ENCODE results near the gene KRT39. TPM values are rescaled to one million over a fixed set of nuclear protein-coding genes. Genes with fewer than 3 reads are reported as not detected.

KRT39 gene
- polyA plus RNA-seq, 1 donor = not detected

DNA sequence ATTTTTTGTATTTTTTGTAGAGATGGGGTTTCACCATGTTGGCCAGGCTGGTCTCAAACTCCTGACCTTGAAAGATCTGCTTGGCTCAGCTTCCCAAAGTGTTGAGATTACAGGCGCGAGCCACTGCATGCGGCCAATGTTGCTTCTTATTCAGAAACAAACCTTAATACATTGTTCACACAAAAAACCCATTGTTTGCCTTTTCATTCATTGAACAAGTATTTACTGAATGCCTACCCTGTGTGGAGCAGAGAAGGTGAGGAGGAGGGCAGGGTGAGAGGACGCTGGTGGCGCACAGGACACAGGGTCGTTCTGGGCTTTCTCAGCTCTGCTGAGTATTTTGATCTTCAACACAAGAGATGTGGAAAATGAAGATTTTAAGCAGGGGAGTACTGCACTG, 21.3 kb downstream of the KRT39 start:
- Histone ChIP-seq H3K4me1 (ENCODE audit: control insufficient read depth, insufficient read depth, low read length) (peaks cover 9% of the 10 kb centered on the region), H3K27ac (ENCODE audit: low read length) (no peak overlapping the region), H3K27me3 (ENCODE audit: control insufficient read depth, insufficient read depth, low read length) (peaks cover 4% of the 10 kb centered on the region), H3K4me3 (ENCODE audit: low read length) (no peak overlapping the region), H3K36me3 (ENCODE audit: control insufficient read depth, insufficient read depth, low read length) (no peaks in the 10 kb centered on the region), H3K9me3 (ENCODE audit: control insufficient read depth, low read depth, low read length) (no peaks in the 10 kb centered on the region)
- no CpG with 5 or more reads among the region's 6 CpGs for WGBS (ENCODE audit: insufficient coverage, low lambda C conversion rate)
- DNase-seq = no peak

DNA sequence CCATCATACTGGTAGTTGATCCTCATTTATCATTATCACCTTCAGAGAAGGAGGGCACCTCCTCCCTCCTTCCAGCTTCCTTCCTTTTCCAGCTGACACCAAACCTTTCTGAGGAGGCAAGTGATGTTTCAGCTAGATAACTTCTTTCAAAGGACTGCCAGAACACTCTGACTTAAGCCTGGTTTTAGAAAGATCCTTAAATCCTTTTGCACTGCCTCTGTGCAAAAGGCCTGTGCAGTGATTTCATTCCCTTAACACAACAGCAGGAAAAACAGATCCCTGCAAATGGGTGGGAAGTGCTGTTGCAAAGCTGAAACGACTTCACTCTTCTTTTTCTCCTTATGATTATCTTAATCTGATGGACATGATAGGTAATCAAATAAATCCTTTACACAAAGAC, 22.2 kb downstream of the KRT39 start:
- WGBS (ENCODE audit: insufficient coverage, low lambda C conversion rate) = no CpG with 5 or more reads among the region's 1 CpG
- H3K27ac ChIP-seq (ENCODE audit: low read length) = no peak overlapping the region

DNA sequence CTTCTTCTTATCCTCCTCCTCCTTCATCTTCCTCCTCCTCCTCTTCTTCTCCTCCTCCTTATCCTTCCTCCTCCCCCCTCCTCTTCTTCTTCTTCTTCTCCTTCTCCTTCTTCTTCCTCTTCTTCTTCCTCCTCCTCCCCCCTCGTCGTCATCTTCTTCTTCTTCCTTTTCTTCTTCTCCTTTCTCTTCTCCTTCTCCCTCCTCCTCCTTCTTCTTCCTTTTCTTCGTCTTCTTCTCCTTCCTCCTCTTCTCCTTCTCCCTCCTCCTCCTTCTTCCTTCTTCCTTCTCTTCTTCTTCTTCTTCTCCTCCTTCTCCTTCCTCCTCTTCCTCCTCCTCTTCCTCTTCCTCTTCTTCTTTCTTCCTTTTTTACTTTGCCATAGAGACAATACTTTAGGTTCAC, 24.2 kb downstream of the KRT39 start:
- Histone ChIP-seq H3K27me3 (ENCODE audit: control insufficient read depth, insufficient read depth, low read length) (no peaks in the 10 kb centered on the region), H3K36me3 (ENCODE audit: control insufficient read depth, insufficient read depth, low read length) (no peaks in the 10 kb centered on the region), H3K4me1 (ENCODE audit: control insufficient read depth, insufficient read depth, low read length) (no peaks in the 10 kb centered on the region), H3K27ac (ENCODE audit: low read length) (no peak overlapping the region), H3K9me3 (ENCODE audit: control insufficient read depth, low read depth, low read length) (no peaks in the 10 kb centered on the region), H3K4me3 (ENCODE audit: low read length) (no peak overlapping the region)
- no peak for DNase-seq
- WGBS (ENCODE audit: insufficient coverage, low lambda C conversion rate) = 93% methylated on average over 3 of the region's 3 CpGs

More for the DNA sequence above, 22.2 kb downstream of the KRT39 start:
- no peaks in the 10 kb centered on the region for H3K36me3 ChIP-seq (ENCODE audit: control insufficient read depth, insufficient read depth, low read length)
- no peak for DNase-seq
- no peak overlapping the region for H3K4me3 ChIP-seq (ENCODE audit: low read length)
- no peaks in the 10 kb centered on the region for H3K9me3 ChIP-seq (ENCODE audit: control insufficient read depth, low read depth, low read length)
- no peaks in the 10 kb centered on the region for H3K27me3 ChIP-seq (ENCODE audit: control insufficient read depth, insufficient read depth, low read length)
- H3K4me1 ChIP-seq (ENCODE audit: control insufficient read depth, insufficient read depth, low read length) = peaks cover 7% of the 10 kb centered on the region

DNA sequence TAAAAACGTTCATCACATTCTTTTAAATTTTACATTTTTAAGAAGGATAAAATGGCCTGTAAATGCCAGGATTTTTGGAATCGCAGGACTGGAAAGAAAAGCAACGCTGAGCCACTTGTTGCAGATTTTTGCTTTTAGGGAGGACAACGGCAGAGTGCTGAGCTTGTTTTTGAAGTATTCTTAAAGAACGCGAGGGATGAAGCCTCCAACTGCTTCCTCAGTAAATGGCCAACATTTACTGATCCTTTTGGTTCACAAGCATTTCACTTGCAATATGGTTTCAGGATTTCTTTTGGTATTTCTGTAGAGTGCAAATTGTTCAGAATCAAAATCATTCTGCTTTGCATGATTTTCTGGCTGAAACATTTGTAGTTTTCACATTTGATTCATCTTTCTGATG, 26.5 kb downstream of the KRT39 start:
- H3K27ac ChIP-seq (ENCODE audit: low read length) = no peak overlapping the region
- H3K4me3 ChIP-seq (ENCODE audit: low read length) = no peak overlapping the region
- WGBS (ENCODE audit: insufficient coverage, low lambda C conversion rate) = 100% methylated on average over 1 of the region's 6 CpGs
- no peaks in the 10 kb centered on the region for H3K36me3 ChIP-seq (ENCODE audit: control insufficient read depth, insufficient read depth, low read length)
- peaks cover 3% of the 10 kb centered on the region for H3K4me1 ChIP-seq (ENCODE audit: control insufficient read depth, insufficient read depth, low read length)
- no peaks in the 10 kb centered on the region for H3K9me3 ChIP-seq (ENCODE audit: control insufficient read depth, low read depth, low read length)
- no peaks in the 10 kb centered on the region for H3K27me3 ChIP-seq (ENCODE audit: control insufficient read depth, insufficient read depth, low read length)
- DNase-seq = no peak

DNA sequence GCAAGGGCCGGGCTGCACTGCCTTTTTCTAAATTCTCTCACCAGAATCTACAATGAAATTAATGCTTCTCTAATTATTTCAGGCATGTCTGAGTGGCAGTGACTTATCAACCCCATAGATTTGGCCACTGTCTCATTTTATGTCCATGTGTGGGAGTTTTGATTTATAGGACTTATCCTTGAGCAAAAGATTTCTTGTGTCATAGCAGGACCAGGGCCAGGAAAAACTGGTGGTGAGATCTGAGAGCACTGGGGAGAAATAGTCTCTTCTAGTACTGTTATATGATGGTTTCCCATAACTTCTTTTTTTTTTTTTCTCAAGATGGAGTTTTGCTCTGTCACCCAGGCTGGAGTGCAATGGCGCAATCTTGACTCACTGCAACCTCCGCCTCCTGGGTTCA, 27.8 kb downstream of the KRT39 start:
- Histone ChIP-seq H3K27ac (ENCODE audit: low read length) (no peak overlapping the region), H3K4me1 (ENCODE audit: control insufficient read depth, insufficient read depth, low read length) (peaks cover 3% of the 10 kb centered on the region), H3K9me3 (ENCODE audit: control insufficient read depth, low read depth, low read length) (no peaks in the 10 kb centered on the region), H3K4me3 (ENCODE audit: low read length) (no peak overlapping the region), H3K36me3 (ENCODE audit: control insufficient read depth, insufficient read depth, low read length) (no peaks in the 10 kb centered on the region), H3K27me3 (ENCODE audit: control insufficient read depth, insufficient read depth, low read length) (no peaks in the 10 kb centered on the region)
- DNase-seq = no peak
- no CpG with 5 or more reads among the region's 3 CpGs for WGBS (ENCODE audit: insufficient coverage, low lambda C conversion rate)

DNA sequence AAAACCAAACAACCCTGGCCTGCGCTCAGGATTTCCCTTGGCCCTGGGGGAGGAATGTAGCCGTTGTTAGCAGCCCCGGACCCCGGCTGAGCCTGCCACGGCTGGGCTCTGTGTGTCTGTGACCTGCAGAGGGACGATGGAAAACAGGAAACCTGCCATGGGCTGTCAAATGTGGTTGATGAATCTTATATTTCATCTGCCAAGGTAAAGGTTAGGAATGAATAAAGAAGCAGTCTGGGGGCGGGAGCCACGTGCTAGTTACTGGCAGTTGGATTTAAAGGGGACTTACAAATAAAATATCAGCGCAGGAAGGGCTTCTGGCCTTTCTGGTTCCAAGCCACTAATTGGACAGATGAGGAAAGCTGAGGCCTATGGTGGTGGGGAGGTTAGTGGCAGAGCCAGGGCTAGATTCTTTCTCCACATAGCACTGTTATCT, 29.3 kb downstream of the KRT39 start, which contains the start of gene KRT23:
KRT23 (minus strand) TSS at position 263 of the 436 bp plus-strand sequence. CDS start 1,043 bp downstream, outside the sequence.
- Histone ChIP-seq H3K27ac (ENCODE audit: low read length) (no peak within 1 kb of the TSS), H3K4me1 (ENCODE audit: control insufficient read depth, insufficient read depth, low read length) (peaks cover 3% of the 10 kb centered on the region), H3K9me3 (ENCODE audit: control insufficient read depth, low read depth, low read length) (no peaks in the 10 kb centered on the region), H3K27me3 (ENCODE audit: control insufficient read depth, insufficient read depth, low read length) (no peaks in the 10 kb centered on the region), H3K36me3 (ENCODE audit: control insufficient read depth, insufficient read depth, low read length) (no peaks in the 10 kb centered on the region), H3K4me3 (ENCODE audit: low read length) (no peak within 1 kb of the TSS)
- no peak for DNase-seq
- WGBS (ENCODE audit: insufficient coverage, low lambda C conversion rate) = 79% methylated on average over 2 of the region's 9 CpGs

DNA sequence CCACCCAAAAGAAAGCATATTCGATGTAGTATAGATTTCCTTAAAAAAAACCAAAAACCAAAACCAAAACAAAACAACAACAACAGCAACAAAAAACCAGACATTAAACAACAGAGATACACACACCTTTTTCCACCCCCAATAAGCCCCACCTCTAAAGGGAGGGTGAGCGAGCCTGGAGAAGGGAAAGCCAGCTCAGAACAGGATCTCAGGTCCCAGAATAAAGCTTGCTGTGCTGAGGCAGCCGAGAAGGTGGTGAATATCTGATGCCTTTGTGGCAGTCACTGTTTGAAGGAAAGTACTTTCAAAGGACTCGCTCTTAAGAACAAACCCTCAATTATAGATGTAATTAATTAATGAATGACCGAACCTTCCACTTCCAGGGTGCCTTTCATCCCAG, 29.8 kb downstream of the KRT39 start:
- 40% methylated on average over 1 of the region's 5 CpGs for WGBS (ENCODE audit: insufficient coverage, low lambda C conversion rate)
- H3K4me1 ChIP-seq (ENCODE audit: control insufficient read depth, insufficient read depth, low read length) = peaks cover 3% of the 10 kb centered on the region
- no peaks in the 10 kb centered on the region for H3K9me3 ChIP-seq (ENCODE audit: control insufficient read depth, low read depth, low read length)
- no peaks in the 10 kb centered on the region for H3K27me3 ChIP-seq (ENCODE audit: control insufficient read depth, insufficient read depth, low read length)
- no peaks in the 10 kb centered on the region for H3K36me3 ChIP-seq (ENCODE audit: control insufficient read depth, insufficient read depth, low read length)
- H3K4me3 ChIP-seq (ENCODE audit: low read length) = no peak overlapping the region
- DNase-seq = no peak
- no peak overlapping the region for H3K27ac ChIP-seq (ENCODE audit: low read length)

DNA sequence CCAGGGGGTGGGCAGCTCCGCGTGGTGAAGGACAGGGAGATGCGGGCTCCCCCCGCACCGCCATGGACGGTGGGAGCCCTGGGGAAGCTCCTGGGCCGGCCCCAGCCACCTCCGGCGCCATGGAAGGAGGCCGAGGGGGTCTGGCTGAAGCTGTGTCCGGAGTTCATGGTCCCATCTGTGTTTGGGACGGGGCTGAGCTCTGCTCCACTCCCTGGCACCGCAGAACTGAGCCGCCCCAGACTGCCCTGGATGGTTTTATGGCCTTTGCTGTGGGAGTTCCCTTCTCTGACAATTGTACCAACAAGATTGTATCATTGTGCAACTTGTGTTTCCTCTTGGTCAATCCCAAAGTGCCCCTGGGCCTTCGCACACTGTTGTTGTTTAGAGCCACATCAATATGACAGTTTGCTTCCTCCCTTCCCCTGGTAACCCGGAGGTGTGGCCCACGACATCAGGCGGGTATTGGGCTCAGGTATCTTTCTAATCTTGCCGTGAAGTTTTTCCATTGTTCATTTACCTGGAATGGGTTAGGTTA, 30.2 kb downstream of the KRT39 start:
- WGBS (ENCODE audit: insufficient coverage, low lambda C conversion rate) = no CpG with 5 or more reads among the region's 19 CpGs
- Histone ChIP-seq H3K27me3 (ENCODE audit: control insufficient read depth, insufficient read depth, low read length) (no peaks in the 10 kb centered on the region), H3K27ac (ENCODE audit: low read length) (no peak overlapping the region)

DNA sequence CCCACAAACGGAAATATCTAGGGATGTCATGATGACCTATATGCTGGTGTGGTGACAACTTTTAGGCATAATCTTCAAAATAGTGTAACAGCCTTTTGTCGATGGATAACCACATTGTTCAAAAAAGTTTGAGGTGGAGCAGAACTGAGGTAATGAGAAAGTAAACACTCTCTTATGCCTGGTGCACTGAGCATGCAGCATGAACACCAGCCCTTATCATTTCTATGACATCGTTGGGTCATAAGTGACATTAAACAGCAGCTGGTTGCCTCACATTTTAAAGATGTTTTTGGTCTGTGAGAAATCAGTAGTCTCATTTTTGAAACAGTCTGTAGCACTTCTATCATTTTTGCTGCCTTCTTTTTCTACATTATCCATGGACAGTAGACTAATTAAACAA, 31.1 kb downstream of the KRT39 start:
- Histone ChIP-seq H3K4me1 (ENCODE audit: control insufficient read depth, insufficient read depth, low read length) (peaks cover 3% of the 10 kb centered on the region), H3K27me3 (ENCODE audit: control insufficient read depth, insufficient read depth, low read length) (no peaks in the 10 kb centered on the region), H3K27ac (ENCODE audit: low read length) (no peak overlapping the region), H3K9me3 (ENCODE audit: control insufficient read depth, low read depth, low read length) (no peaks in the 10 kb centered on the region), H3K4me3 (ENCODE audit: low read length) (no peak overlapping the region), H3K36me3 (ENCODE audit: control insufficient read depth, insufficient read depth, low read length) (no peaks in the 10 kb centered on the region)
- WGBS (ENCODE audit: insufficient coverage, low lambda C conversion rate) = 20% methylated on average over 1 of the region's 3 CpGs
- DNase-seq = no peak

More for the DNA sequence above, 30.2 kb downstream of the KRT39 start:
- no peaks in the 10 kb centered on the region for H3K9me3 ChIP-seq (ENCODE audit: control insufficient read depth, low read depth, low read length)
- peaks cover 3% of the 10 kb centered on the region for H3K4me1 ChIP-seq (ENCODE audit: control insufficient read depth, insufficient read depth, low read length)
- H3K36me3 ChIP-seq (ENCODE audit: control insufficient read depth, insufficient read depth, low read length) = no peaks in the 10 kb centered on the region
- DNase-seq = peak; percentile 39 to 61
- no peak overlapping the region for H3K4me3 ChIP-seq (ENCODE audit: low read length)

DNA sequence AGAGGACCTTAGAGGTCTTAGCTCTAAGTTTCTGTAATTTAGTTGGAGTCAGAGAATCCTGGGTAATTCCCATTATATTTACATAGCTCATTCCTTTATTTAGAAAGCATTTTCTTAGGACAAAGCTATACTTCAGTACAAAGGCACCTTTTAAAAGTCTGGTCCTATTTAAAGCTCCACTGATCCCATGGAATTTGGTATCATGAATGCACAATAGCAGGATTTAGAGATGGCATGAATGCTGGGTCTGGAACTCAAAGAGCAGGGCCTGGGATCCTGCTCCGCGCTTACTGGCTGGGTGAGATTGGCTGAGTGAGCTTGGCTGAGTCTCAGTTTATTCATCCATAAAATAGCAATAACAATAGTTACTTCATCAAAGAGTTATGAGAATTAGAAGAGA, 34.1 kb downstream of the KRT39 start:
- DNase-seq = no peak
- WGBS (ENCODE audit: insufficient coverage, low lambda C conversion rate) = no CpG with 5 or more reads among the region's 2 CpGs

DNA sequence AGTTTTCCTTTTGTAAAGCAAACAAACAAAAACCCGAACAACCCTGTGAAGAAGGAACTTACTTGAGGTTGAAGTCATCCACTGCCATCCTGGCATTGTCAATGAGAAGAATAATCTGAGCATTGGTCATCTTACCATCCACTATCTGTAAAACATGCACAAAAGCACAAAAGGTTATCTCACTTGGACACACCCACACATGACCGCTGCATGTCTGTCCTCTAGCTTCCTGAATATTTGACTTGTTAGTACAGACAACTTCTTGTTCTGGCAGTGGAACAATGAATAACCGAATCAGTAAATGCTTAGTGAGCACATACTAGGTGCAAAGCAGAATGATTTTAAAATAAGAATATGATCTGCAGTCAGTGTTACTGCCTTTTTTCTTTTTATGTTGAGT, 35.4 kb downstream of the KRT39 start:
- WGBS (ENCODE audit: insufficient coverage, low lambda C conversion rate) = 75% methylated on average over 1 of the region's 3 CpGs
- H3K4me3 ChIP-seq (ENCODE audit: low read length) = no peak overlapping the region

More for the DNA sequence above, 34.1 kb downstream of the KRT39 start:
- H3K36me3 ChIP-seq (ENCODE audit: control insufficient read depth, insufficient read depth, low read length) = no peaks in the 10 kb centered on the region
- peaks cover 3% of the 10 kb centered on the region for H3K4me1 ChIP-seq (ENCODE audit: control insufficient read depth, insufficient read depth, low read length)
- no peaks in the 10 kb centered on the region for H3K27me3 ChIP-seq (ENCODE audit: control insufficient read depth, insufficient read depth, low read length)
- no peaks in the 10 kb centered on the region for H3K9me3 ChIP-seq (ENCODE audit: control insufficient read depth, low read depth, low read length)
- no peak overlapping the region for H3K27ac ChIP-seq (ENCODE audit: low read length)
- H3K4me3 ChIP-seq (ENCODE audit: low read length) = no peak overlapping the region

More for the DNA sequence above, 35.4 kb downstream of the KRT39 start:
- Histone ChIP-seq H3K9me3 (ENCODE audit: control insufficient read depth, low read depth, low read length) (no peaks in the 10 kb centered on the region), H3K27me3 (ENCODE audit: control insufficient read depth, insufficient read depth, low read length) (peaks cover 5% of the 10 kb centered on the region), H3K36me3 (ENCODE audit: control insufficient read depth, insufficient read depth, low read length) (no peaks in the 10 kb centered on the region), H3K4me1 (ENCODE audit: control insufficient read depth, insufficient read depth, low read length) (peaks cover 1% of the 10 kb centered on the region), H3K27ac (ENCODE audit: low read length) (no peak overlapping the region)
- no peak for DNase-seq

Data from large intestine (tissue), 3 donors.